Heart right ventricle (tissue), 16 donors: ENCODE results near the gene POU1F1. TPM values are rescaled to one million over a fixed set of nuclear protein-coding genes. Genes with fewer than 3 reads are reported as not detected.

Experiments used
- ATAC-seq, 8 donors: fragments of 200-7000 bp; cut with Tn5 transposase; one replicate each; pipeline ENCODE4 v1.9.1; 2020; ENCODE audit warnings: mild to moderate bottlenecking in 8 of 8, moderate library complexity in 8 of 8, moderate number of reproducible peaks in 1 of 8
- DNase-seq, 2 donors: peaks; one replicate each; pipeline ENCODE4 v3.0.0-alpha.2; 2020
- H3K27ac ChIP-seq, 10 donors: fragments of 200-600 bp; sonication (generic) in 2 of 10; one replicate each; pipeline versions ENCODE4 v1.5.0 to v1.8.0; 2020 to 2022; ENCODE audit warnings: mild to moderate bottlenecking in 3 of 10
- H3K27me3 ChIP-seq, 7 donors: fragments of 200-600 bp; one replicate each; pipeline ENCODE4 v1.8.0; 2021 to 2022; ENCODE audit warnings: mild to moderate bottlenecking in 2 of 7
- H3K36me3 ChIP-seq, 9 donors: fragments of 200-600 bp; sonication (generic) in 1 of 9; one replicate each; pipeline versions ENCODE4 v1.5.0 to v1.8.0; 2020 to 2022; ENCODE audit warnings: mild to moderate bottlenecking in 2 of 9
- H3K4me1 ChIP-seq, 9 donors: fragments of 200-600 bp; sonication (generic) in 1 of 9; one replicate each; pipeline versions ENCODE4 v1.5.0 to v1.8.0; 2020 to 2022; ENCODE audit warnings: mild to moderate bottlenecking in 4 of 9
- H3K4me3 ChIP-seq, 10 donors: fragments of 200-600 bp; sonication (generic) in 2 of 10; one replicate each; pipeline versions ENCODE4 v1.5.0 to v1.8.0; 2020 to 2022; ENCODE audit warnings: mild to moderate bottlenecking in 7 of 10, moderate library complexity in 2 of 10
- H3K9me3 ChIP-seq, 11 donors: fragments of 200-600 bp in 10 of 11; sonication (generic) in 2 of 11; one replicate each; pipeline versions ENCODE4 v1.5.0 to v1.8.0; 2013 to 2022; ENCODE audit warnings: mild to moderate bottlenecking in 2 of 11, control low read depth in 1 of 11, moderate library complexity in 1 of 11
- WGBS, 2 donors: extraction: QIAGEN DNeasy Blood & Tissue Kit; methylation state at CpG; one replicate each; pipeline ENCODE4 v1.1.7; 2013; ENCODE audit warnings: inconsistent platforms in 1 of 2; 5-methylcytosine and 5-hydroxymethylcytosine counted together
- intact Hi-C, 10 donors: fragments of 100-400 bp; cut with DNase I; formaldehyde crosslinking; loops; one replicate each; pipeline versions ENCODE4 v1.11.1 to v1.14.2; 2022
- long read RNA-seq, 3 donors: library from polyadenylated mRNA; unstranded; transcript quantifications; one replicate each; pipeline ENCODE4 v2.0.0, GENCODE V29; 2020 to 2021
- polyA plus RNA-seq, 2 donors: library from polyadenylated mRNA; stranded (reverse); fragments of 200-250 nt; gene quantifications; one replicate each; pipeline ENCODE4 v1.2.3, GENCODE V29; 2013
- total RNA-seq, 10 donors: library from RNA; stranded (reverse); fragmentation: NEBNext Ultra II Directional in 3 of 10; extraction: Animal tissue kit (Norgen Biotek cat#: 25700) in 3 of 10; gene quantifications; one replicate each; pipeline versions ENCODE4 v1.2.1 to v1.2.4, GENCODE V29; 2021 to 2023
- TF ChIP-seq, protein P1 (sequence below), 9 donors: fragments of 200-600 bp; sonication (generic) in 2 of 9; IDR thresholded peaks; one replicate each; pipeline versions ENCODE4 v1.5.0 to v1.8.0; 2021 to 2022; ENCODE audit warnings: antibody characterized with exemption in 9 of 9, mild to moderate bottlenecking in 5 of 9, moderate library complexity in 1 of 9
- donor health status: Arrhythmogenic right ventricular cardiomyopathy.
- donor health status: ischemic (EF 13 %, LVEDD 7.1; RV severe dilation, severe dysfunction).
- donor health status: healthy with polysubstance abuse.
- donor health status: DM: no; HTN: yes; CAD: no.
- donor health status: DM: no; HTN: no; CAD: no.
- donor health status: ischemic (EF 25% LVEDD 6.9; RV normal size, moderate dysfunction).
- donor health status: ischemic (EF 25% LVEDD 5.7; RV mildly dilated, moderate dysfunction).
- donor health status: healthy.
- donor health status: DM: yes; HTN: yes; CAD: no.
- donor health status: Ischemic cardiomyopathy.
- donor health status: ischemic (EF 35%, LVEDD 5.7; RV mildly dilated, moderate dysfunction).
- donor health status: nonischemic (EF 11% LVEDD 7.7; RV severe dilation, severe dysfunction).
- donor health status: DM: yes; HTN: yes; CAD: no.
- donor health status: PGD.
- donor health status: ischemic (EF 29% LVEDD 5.4; RV normal size, mild dysfunction).
- donor health status: nonischemic (EF 23%, LVEDD 6.1; RV moderate dilation, normal function).

POU1F1 gene, protein sequence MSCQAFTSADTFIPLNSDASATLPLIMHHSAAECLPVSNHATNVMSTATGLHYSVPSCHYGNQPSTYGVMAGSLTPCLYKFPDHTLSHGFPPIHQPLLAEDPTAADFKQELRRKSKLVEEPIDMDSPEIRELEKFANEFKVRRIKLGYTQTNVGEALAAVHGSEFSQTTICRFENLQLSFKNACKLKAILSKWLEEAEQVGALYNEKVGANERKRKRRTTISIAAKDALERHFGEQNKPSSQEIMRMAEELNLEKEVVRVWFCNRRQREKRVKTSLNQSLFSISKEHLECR
- total RNA-seq (not detected), polyA plus RNA-seq (not detected)
- long read RNA-seq, donor 1: 0 reads
- long read RNA-seq, donor 2: 0 reads
- long read RNA-seq, donor 3: 0 reads

DNA sequence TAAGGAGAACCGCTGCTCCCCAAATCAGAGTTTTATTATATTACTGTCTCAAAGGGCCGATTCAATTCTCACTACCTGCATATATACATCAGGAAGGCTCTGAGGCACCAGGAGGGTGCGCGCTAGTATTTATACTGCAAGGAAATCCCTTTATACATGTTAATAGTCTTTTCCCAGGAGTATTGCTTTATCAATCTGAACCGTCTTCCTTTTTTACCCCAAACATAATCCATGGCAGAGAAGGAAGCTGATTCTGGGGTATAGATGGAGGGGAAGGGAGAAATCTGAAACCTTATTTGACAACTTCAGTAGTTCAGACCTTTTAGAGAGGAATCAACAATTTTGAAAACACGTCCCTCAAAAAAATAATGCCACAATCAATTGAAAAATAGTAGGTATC lies at the start of gene POU1F1:
POU1F1 (minus strand) TSS at position 101 of the 400 bp plus-strand sequence. CDS start 122 bp downstream, outside the sequence.
- TF ChIP-seq, protein P1, sequence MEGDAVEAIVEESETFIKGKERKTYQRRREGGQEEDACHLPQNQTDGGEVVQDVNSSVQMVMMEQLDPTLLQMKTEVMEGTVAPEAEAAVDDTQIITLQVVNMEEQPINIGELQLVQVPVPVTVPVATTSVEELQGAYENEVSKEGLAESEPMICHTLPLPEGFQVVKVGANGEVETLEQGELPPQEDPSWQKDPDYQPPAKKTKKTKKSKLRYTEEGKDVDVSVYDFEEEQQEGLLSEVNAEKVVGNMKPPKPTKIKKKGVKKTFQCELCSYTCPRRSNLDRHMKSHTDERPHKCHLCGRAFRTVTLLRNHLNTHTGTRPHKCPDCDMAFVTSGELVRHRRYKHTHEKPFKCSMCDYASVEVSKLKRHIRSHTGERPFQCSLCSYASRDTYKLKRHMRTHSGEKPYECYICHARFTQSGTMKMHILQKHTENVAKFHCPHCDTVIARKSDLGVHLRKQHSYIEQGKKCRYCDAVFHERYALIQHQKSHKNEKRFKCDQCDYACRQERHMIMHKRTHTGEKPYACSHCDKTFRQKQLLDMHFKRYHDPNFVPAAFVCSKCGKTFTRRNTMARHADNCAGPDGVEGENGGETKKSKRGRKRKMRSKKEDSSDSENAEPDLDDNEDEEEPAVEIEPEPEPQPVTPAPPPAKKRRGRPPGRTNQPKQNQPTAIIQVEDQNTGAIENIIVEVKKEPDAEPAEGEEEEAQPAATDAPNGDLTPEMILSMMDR (IDR thresholded peaks at IDR 0.05): no peak
- DNase-seq: no peak
- 68 to 83% methylated on average over 6 of the region's 6 CpGs for WGBS, 2 donors
- Histone ChIP-seq H3K27ac (no peak within 1 kb of the TSS), H3K36me3 (no peaks in the 10 kb centered on the region), H3K4me3 (no peak within 1 kb of the TSS), H3K27me3 (no peaks in the 10 kb centered on the region), H3K9me3 (no peaks in the 10 kb centered on the region), H3K4me1 (peaks cover 0 to 4% (median 0%) of the 10 kb centered on the region in 9 donors)
- ATAC-seq: no peak
- intact Hi-C loops: no loop called here

- no peak overlapping the region for H3K27ac ChIP-seq
- no peaks in the 10 kb centered on the region for H3K36me3 ChIP-seq
- intact Hi-C loops: no loop called here
- no peak overlapping the region for H3K4me3 ChIP-seq
- 33 to 39% methylated on average over 1 of the region's 1 CpG for WGBS, 2 donors
- peaks cover 0 to 5% (median 0%) of the 10 kb centered on the region in 11 donors for H3K9me3 ChIP-seq
- peaks cover 0 to 5% (median 0%) of the 10 kb centered on the region in 7 donors for H3K27me3 ChIP-seq
- no peak for DNase-seq
- no peaks in the 10 kb centered on the region for H3K4me1 ChIP-seq
- ATAC-seq: no peak
- TF ChIP-seq, protein P1 (IDR thresholded peaks at IDR 0.05): no peak
Observed at GRCh38 chr3:87324609-87325008, 48.2 kb upstream of the POU1F1 start.

DNA sequence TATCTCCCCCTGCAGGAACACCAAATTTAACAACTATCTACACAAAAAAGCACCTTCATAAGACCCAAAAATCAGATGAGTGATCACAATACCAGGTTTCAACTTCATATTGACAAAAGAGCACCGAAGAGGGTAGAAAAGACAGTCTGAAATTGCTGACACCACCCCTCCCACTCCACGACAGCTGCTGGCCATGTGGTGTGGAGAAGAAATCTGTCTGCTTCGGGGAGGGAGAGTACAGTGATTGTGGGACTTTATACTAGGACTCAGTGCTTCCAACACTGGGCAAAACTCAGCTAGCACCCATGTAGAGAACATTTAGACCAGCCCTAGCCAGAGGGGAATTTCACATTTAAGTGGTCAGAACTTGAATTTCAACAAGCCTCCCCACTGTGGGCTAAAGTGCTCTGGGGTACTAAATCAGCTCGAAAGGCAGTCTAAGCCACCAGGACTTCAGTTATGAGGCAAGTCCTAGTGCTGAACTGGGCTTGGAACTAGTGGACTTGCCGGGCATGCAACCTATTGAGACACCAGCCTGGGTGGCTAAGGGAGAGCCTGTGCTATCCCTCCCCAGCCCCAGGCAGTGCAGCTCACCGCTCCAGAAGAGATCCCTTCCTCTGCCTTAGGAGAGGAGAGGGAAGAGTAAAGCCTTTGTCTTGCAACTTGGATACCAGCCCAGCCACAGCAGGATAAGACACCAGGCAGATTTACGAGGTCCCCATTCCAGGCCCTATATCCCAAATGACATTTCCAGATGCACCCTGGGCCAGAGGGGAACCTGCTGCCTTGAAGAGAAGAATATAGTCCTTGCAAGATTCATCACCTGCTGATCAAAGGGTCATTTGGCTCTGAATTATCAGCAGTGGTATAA lies 44.6 kb upstream of the POU1F1 start:
- TF ChIP-seq, protein P1 (IDR thresholded peaks at IDR 0.05): no peak
- H3K27me3 ChIP-seq: peaks cover 0 to 5% (median 0%) of the 10 kb centered on the region in 7 donors
- no peak overlapping the region for H3K27ac ChIP-seq
- peaks cover 0 to 4% (median 0%) of the 10 kb centered on the region in 11 donors for H3K9me3 ChIP-seq
- intact Hi-C loops: no loop called here
- DNase-seq (no peak), ATAC-seq (no peak)
- H3K4me1 ChIP-seq: no peaks in the 10 kb centered on the region
- 58 to 71% methylated on average over 7 of the region's 7 CpGs for WGBS, 2 donors
- H3K4me3 ChIP-seq: no peak overlapping the region
- no peaks in the 10 kb centered on the region for H3K36me3 ChIP-seq

DNA sequence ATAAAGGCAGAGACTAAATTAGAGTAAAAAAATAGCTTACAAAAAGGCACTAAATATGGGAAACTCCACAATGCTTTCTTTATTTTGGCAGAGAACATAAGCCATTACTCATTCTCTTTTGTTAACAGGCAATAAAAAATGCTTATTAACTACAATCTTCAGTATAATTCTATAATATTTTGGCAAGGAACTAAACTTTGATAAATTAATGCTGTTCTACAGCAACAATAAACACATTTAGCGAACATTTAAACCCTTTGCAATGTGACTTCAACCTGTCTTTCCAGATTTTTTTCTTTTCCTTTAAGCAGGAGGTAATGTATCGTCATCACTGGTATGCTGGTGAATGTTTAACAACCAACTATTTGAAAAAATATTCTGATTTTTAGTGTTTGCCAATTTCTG lies 42.2 kb upstream of the POU1F1 start:
- Histone ChIP-seq H3K9me3 (no peaks in the 10 kb centered on the region), H3K4me1 (no peaks in the 10 kb centered on the region), H3K36me3 (no peaks in the 10 kb centered on the region), H3K27ac (no peak overlapping the region), H3K4me3 (no peak overlapping the region), H3K27me3 (peaks cover 0 to 5% (median 4%) of the 10 kb centered on the region in 7 donors)
- DNase-seq (no peak), ATAC-seq (no peak)
- intact Hi-C loops: no loop called here
- WGBS, 2 donors: 55 to 63% methylated on average over 2 of the region's 2 CpGs
- TF ChIP-seq, protein P1 (IDR thresholded peaks at IDR 0.05): no peak
